Neural cell (in vitro differentiated cells): ENCODE data around the gene FOXI3. TPM values are rescaled to one million over a fixed set of nuclear protein-coding genes. Genes with fewer than 3 reads are reported as not detected.
"Not testable (repeated sequence)": the region's sequence is repeated elsewhere in the genome, so short reads cannot be mapped to it uniquely, and the experiment has no call there.

ENCODE experiments used
- H2AFZ ChIP-seq: fragments of 200-600, 300-800 bp; sonication (generic), shearing (Covaris generic); 2 replicates; pipeline ENCODE4 v1.6.0; 2014; ENCODE audit warnings: low read depth, mild to moderate bottlenecking, antibody characterized with exemption, low read length, moderate library complexity
- H3F3A ChIP-seq: fragments of 200-600 bp; shearing (Covaris generic); 2 replicates; pipeline ENCODE4 v1.6.1; 2016; ENCODE audit warnings: mild to moderate bottlenecking, moderate library complexity, mixed read lengths, antibody characterized with exemption, low read length; ENCODE audit not compliant: insufficient read depth, poor library complexity, severe bottlenecking
- H3K27ac ChIP-seq: fragments of 200-600, 300-800 bp; sonication (generic), shearing (Covaris generic); 2 replicates; pipeline ENCODE4 v1.5.1; 2014; ENCODE audit warnings: mild to moderate bottlenecking, low read length, moderate library complexity
- H3K27me3 ChIP-seq: fragments of 300-800, 200-600 bp; sonication (generic), shearing (Covaris generic); 2 replicates; pipeline ENCODE4 v1.6.0; 2014; ENCODE audit warnings: mild to moderate bottlenecking, low read depth, low read length, moderate library complexity; ENCODE audit not compliant: insufficient read depth
- H3K36me3 ChIP-seq: fragments of 300-800, 200-600 bp; sonication (generic), shearing (Covaris generic); 2 replicates; pipeline ENCODE4 v1.5.1; 2014; ENCODE audit warnings: mild to moderate bottlenecking, antibody characterized with exemption, low read length, moderate library complexity; ENCODE audit not compliant: insufficient read depth
- H3K4me2 ChIP-seq: fragments of 300-800, 200-600 bp; sonication (generic), shearing (Covaris generic); 2 replicates; pipeline ENCODE4 v1.6.0; 2014; ENCODE audit warnings: mild to moderate bottlenecking, low read length
- H3K4me3 ChIP-seq: fragments of 300-800, 200-600 bp; sonication (generic), shearing (Covaris generic); 2 replicates; pipeline ENCODE4 v1.5.1; 2014; ENCODE audit warnings: mild to moderate bottlenecking, low read length, moderate library complexity
- H3K79me2 ChIP-seq: fragments of 200-600 bp; shearing (Covaris generic); replicated peaks from 2 replicates; pipeline ENCODE4 v1.6.0; 2014; ENCODE audit warnings: mild to moderate bottlenecking, low read length, moderate library complexity; ENCODE audit not compliant: insufficient read depth
- H3K9ac ChIP-seq: fragments of 300-800, 200-600 bp; sonication (generic), shearing (Covaris generic); 2 replicates; pipeline ENCODE4 v1.6.1; 2016; ENCODE audit warnings: mild to moderate bottlenecking, low read length, mixed read lengths
- H3K9me2 ChIP-seq: fragments of 200-600 bp; shearing (Covaris generic); 2 replicates; pipeline ENCODE4 v1.6.1; 2016; ENCODE audit warnings: mild to moderate bottlenecking, low read length, mixed read lengths; ENCODE audit not compliant: insufficient read depth
- H3K9me3 ChIP-seq: fragments of 200-600, 300-800 bp; sonication (generic), shearing (Covaris generic); 2 replicates; pipeline ENCODE4 v1.6.1; 2016; ENCODE audit warnings: mild to moderate bottlenecking, mixed run types, low read length, moderate library complexity, mixed read lengths
- H4K20me1 ChIP-seq: fragments of 200-600 bp; shearing (Covaris generic); 2 replicates; pipeline ENCODE4 v1.6.1; 2016; ENCODE audit warnings: mild to moderate bottlenecking, mixed run types; ENCODE audit not compliant: insufficient read depth
- EP300 ChIP-seq: fragments of 450-650 bp; conservative IDR thresholded peaks from 2 replicates; pipeline ENCODE4 v1.6.1; 2014; ENCODE audit warnings: antibody characterized with exemption, mild to moderate bottlenecking, moderate library complexity; ENCODE audit not compliant: poor library complexity, severe bottlenecking
- EZH2 ChIP-seq: fragments of 200-600, 300-800 bp; shearing (Covaris generic), sonication (generic); IDR thresholded peaks from 2 replicates; pipeline ENCODE4 v1.6.1; 2014; ENCODE audit warnings: antibody characterized with exemption, low read length, borderline replicate concordance, mild to moderate bottlenecking; ENCODE audit not compliant: insufficient read depth, poor library complexity, severe bottlenecking
- MXI1 ChIP-seq: fragments of 450-650 bp; conservative IDR thresholded peaks from 2 replicates; pipeline ENCODE4 v1.6.1; 2014; ENCODE audit warnings: antibody characterized with exemption, mild to moderate bottlenecking; ENCODE audit not compliant: poor library complexity, severe bottlenecking
- POLR2AphosphoS5 ChIP-seq: IDR thresholded peaks from 2 replicates; pipeline ENCODE4 v1.6.1; 2012
- RAD21 ChIP-seq: fragments of 450-650 bp; conservative IDR thresholded peaks from 2 replicates; pipeline ENCODE4 v1.6.1; 2014; ENCODE audit warnings: antibody characterized with exemption, mild to moderate bottlenecking, moderate library complexity
- REST ChIP-seq: IDR thresholded peaks from 2 replicates; pipeline ENCODE4 v1.6.1; 2012; ENCODE audit warnings: borderline replicate concordance
- SMC3 ChIP-seq: fragments of 450-650 bp; conservative IDR thresholded peaks from 2 replicates; pipeline ENCODE4 v1.6.1; 2014; ENCODE audit warnings: antibody characterized with exemption, mild to moderate bottlenecking, moderate library complexity; ENCODE audit not compliant: poor library complexity
- TAF1 ChIP-seq: IDR thresholded peaks from 2 replicates; pipeline ENCODE4 v1.6.1; 2012; ENCODE audit warnings: low read depth
- polyA plus RNA-seq: library from polyadenylated mRNA; depleted of rRNA; stranded (reverse); fragments of >200 nt; gene quantifications from 2 replicates; pipeline ENCODE4 v1.2.3, GENCODE V29; 2014
- TF ChIP-seq, protein P1 (sequence below): fragments of 450-650 bp; IDR thresholded peaks from 2 replicates; pipeline ENCODE4 v1.5.1; 2014; ENCODE audit warnings: antibody characterized with exemption, mild to moderate bottlenecking, moderate library complexity; ENCODE audit not compliant: poor library complexity, severe bottlenecking

The FOXI3 gene
- polyA plus RNA-seq, 1 donor from 2014 or later = not detected

DNA sequence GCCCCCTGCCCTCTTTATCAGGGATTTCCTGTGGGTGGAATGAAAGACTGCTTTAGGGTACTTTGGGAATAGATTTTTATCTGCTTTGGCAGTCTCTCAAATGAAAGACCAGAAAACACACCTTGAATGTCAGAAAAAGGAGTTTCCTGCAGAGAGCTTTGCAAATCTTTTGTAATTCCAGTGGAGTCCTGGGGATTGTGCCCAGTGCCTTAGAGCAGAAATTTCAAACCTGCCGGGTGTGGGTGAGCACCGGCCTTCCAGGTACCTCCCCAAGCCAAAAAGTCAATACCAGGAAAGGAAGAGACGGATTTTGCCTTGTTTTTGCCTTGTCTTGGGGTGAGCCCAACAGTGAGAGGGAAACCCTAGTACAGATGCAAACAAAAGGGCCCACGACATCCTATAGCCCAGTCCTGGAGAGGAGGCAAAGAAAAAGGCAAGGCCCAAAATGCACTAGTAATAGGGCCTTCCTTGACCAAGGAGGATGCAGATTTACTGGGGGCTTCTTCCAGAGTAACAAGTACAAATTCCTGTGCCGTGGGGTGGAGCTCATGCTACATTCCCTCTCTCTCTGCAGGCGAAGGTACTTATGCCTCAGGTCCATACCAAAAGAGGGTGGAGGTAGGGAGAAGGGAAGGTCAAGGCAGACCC, 36.4 kb downstream of the FOXI3 start:
- Histone ChIP-seq H3K9ac (no peak overlapping the region), H2AFZ (no peak overlapping the region), H3K4me2 (no peak overlapping the region), H3K79me2 (no peaks in the 10 kb centered on the region), H3F3A (no peaks in the 10 kb centered on the region), H3K27ac (no peak overlapping the region), H3K27me3 (no peaks in the 10 kb centered on the region), H4K20me1 (no peaks in the 10 kb centered on the region), H3K9me3 (no peaks in the 10 kb centered on the region), H3K9me2 (no peaks in the 10 kb centered on the region), H3K36me3 (no peaks in the 10 kb centered on the region), H3K4me3 (no peak overlapping the region)
- no peak for TF ChIP-seq RAD21
- no peak for TF ChIP-seq MXI1
- no peak for TF ChIP-seq EP300
- TF ChIP-seq EZH2 = no peak
- TF ChIP-seq POLR2AphosphoS5 = no peak
- TF ChIP-seq TAF1 = no peak
- no peak for TF ChIP-seq SMC3
- TF ChIP-seq, protein P1, sequence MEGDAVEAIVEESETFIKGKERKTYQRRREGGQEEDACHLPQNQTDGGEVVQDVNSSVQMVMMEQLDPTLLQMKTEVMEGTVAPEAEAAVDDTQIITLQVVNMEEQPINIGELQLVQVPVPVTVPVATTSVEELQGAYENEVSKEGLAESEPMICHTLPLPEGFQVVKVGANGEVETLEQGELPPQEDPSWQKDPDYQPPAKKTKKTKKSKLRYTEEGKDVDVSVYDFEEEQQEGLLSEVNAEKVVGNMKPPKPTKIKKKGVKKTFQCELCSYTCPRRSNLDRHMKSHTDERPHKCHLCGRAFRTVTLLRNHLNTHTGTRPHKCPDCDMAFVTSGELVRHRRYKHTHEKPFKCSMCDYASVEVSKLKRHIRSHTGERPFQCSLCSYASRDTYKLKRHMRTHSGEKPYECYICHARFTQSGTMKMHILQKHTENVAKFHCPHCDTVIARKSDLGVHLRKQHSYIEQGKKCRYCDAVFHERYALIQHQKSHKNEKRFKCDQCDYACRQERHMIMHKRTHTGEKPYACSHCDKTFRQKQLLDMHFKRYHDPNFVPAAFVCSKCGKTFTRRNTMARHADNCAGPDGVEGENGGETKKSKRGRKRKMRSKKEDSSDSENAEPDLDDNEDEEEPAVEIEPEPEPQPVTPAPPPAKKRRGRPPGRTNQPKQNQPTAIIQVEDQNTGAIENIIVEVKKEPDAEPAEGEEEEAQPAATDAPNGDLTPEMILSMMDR = no peak
- no peak for TF ChIP-seq REST

DNA sequence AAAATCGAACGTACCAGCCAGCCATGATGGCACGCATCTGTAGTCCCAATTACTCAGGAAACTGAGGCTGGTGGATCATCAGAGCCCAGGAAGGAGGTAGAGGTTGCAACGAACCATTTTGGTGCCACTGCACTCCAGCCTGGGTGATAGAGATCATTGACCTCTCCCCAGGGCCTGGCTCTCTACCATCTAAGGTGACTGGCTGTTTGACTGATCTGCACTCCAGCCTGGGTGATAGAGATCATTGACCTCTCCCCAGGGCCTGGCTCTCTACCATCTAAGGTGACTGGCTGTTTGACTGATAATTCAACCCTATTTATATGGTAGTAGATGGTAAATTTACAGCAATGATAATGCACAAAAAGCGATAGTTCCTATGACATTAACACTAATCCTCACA, 43.6 kb downstream of the FOXI3 start:
- not testable (repeated sequence) for H3F3A ChIP-seq, H3K9me2 ChIP-seq, H2AFZ ChIP-seq, H3K9me3 ChIP-seq, H3K4me3 ChIP-seq, H3K79me2 ChIP-seq, H3K27me3 ChIP-seq, H3K4me2 ChIP-seq, H4K20me1 ChIP-seq, H3K36me3 ChIP-seq, H3K9ac ChIP-seq, H3K27ac ChIP-seq
